A549 (cell line): ENCODE results near the gene EML2. TPM values are rescaled to one million over a fixed set of nuclear protein-coding genes. Genes with fewer than 3 reads are reported as not detected.

Experiments used
- ATAC-seq, 2 experiments: fragments of 200-7000 bp in 1 of 2; fragments of >200 bp in 1 of 2; cut with Nextera tagmentation in 1 of 2; cut with Tn5 transposase in 1 of 2; 3 replicates each; pipeline versions ENCODE4 v1.8.0 to v1.9.1; 2018 to 2020; ENCODE audit warnings: mild to moderate bottlenecking in 1 of 2, moderate library complexity in 1 of 2
- CTCF ChIA-PET: fragments of 300-600 bp; sonication (Branson Sonifier 250); formaldehyde crosslinking; extraction: SDS; loops from one replicate; lab custom pipeline; 2021; ENCODE audit warnings: antibody characterized with exemption, inconsistent platforms; lab: Yijun Ruan, JAX
- POLR2A ChIA-PET: fragments of 350-600 bp; formaldehyde crosslinking; extraction: SDS; loops from one replicate; lab custom pipeline; 2021; ENCODE audit warnings: antibody characterized with exemption, inconsistent platforms; lab: Yijun Ruan, JAX
- DNase-seq, 2 experiments: peaks; one replicate each; pipeline versions ENCODE4 v3.0.0 to v3.0.0-alpha.2; 2011 to 2016; ENCODE audit warnings: low read depth in 1 of 2, low spot score in 1 of 2
- FAIRE-seq: peaks from 2 replicates; lab custom pipeline; 2011; peaks lifted over from hg19 to GRCh38; lab: Jason Lieb, UNC
- H3K27ac ChIP-seq, 2 experiments: fragments of >200 bp; sonication (Bioruptor Twin); formaldehyde crosslinking; 3 replicates each; pipeline ENCODE4 v1.5.1; 2016 to 2017
- H3K4me1 ChIP-seq: fragments of >200 bp; sonication (Bioruptor Twin); formaldehyde crosslinking; 3 replicates; pipeline ENCODE4 v1.6.1; 2016
- H3K4me2 ChIP-seq: fragments of >200 bp; sonication (Bioruptor Twin); formaldehyde crosslinking; 3 replicates; pipeline ENCODE4 v1.6.1; 2016
- H3K4me3 ChIP-seq: fragments of >200 bp; sonication (Bioruptor Twin); formaldehyde crosslinking; 3 replicates; pipeline ENCODE4 v1.5.1; 2016
- H3K9me3 ChIP-seq: fragments of >200 bp; sonication (Bioruptor Twin); formaldehyde crosslinking; 3 replicates; pipeline ENCODE4 v1.6.1; 2016
- E2F6 ChIP-seq: IDR thresholded peaks from 2 replicates; pipeline ENCODE4 v1.6.1; 2012; ENCODE audit warnings: low read depth, borderline replicate concordance
- EHF ChIP-seq: fragments of 250-450 bp; sonication (Bioruptor Pico); IDR thresholded peaks from 2 replicates; pipeline ENCODE4 v1.5.0; 2020; ENCODE audit warnings: mild to moderate bottlenecking
- EHMT2 ChIP-seq: fragments of 200-600 bp; sonication (generic); IDR thresholded peaks from 2 replicates; pipeline ENCODE4 v1.6.1; 2016; ENCODE audit warnings: antibody characterized with exemption, low read depth, mild to moderate bottlenecking, moderate library complexity
- FOSB ChIP-seq: fragments of 250-450 bp; sonication (Bioruptor Pico); IDR thresholded peaks from 2 replicates; pipeline ENCODE4 v1.5.0; 2020; ENCODE audit warnings: mild to moderate bottlenecking, moderate library complexity
- FOSL2 ChIP-seq, 2 experiments: fragments of 450-650 bp in 1 of 2; fragments of >200 bp in 1 of 2; sonication (Bioruptor Twin) in 1 of 2; formaldehyde crosslinking; IDR thresholded peaks; 2 replicates each; pipeline versions ENCODE4 v1.5.0 to v1.6.1; 2016 to 2020; ENCODE audit warnings: mild to moderate bottlenecking in 1 of 2, moderate library complexity in 1 of 2
- GATA3 ChIP-seq: IDR thresholded peaks from 2 replicates; pipeline ENCODE4 v1.6.1; 2012; ENCODE audit warnings: borderline replicate concordance
- HMGXB4 ChIP-seq: fragments of 250-450 bp; sonication (Bioruptor Pico); IDR thresholded peaks from 2 replicates; pipeline ENCODE4 v1.5.0; 2021; ENCODE audit warnings: mild to moderate bottlenecking, moderate library complexity, borderline replicate concordance
- JUN ChIP-seq, 2 experiments: fragments of >200 bp; sonication (Bioruptor Twin); formaldehyde crosslinking; IDR thresholded peaks; 2 replicates in 1 of 2; 3 replicates in 1 of 2; pipeline ENCODE4 v1.6.1; 2016 to 2017
- KDM5A ChIP-seq: fragments of 200-600 bp; sonication (generic); IDR thresholded peaks from 2 replicates; pipeline ENCODE4 v1.6.1; 2016; ENCODE audit warnings: antibody characterized with exemption, mild to moderate bottlenecking
- MYC ChIP-seq: IDR thresholded peaks from 2 replicates; pipeline ENCODE4 v1.6.1; 2012; ENCODE audit warnings: mild to moderate bottlenecking, inconsistent platforms, low read length, improper control_type of control experiment, borderline replicate concordance
- NFE2L2 ChIP-seq: fragments of 150-350 bp; conservative IDR thresholded peaks from 2 replicates; pipeline ENCODE4 v1.6.1; 2014; ENCODE audit warnings: low read length
- NPAS2 ChIP-seq: fragments of 250-450 bp; sonication (Bioruptor Pico); IDR thresholded peaks from 2 replicates; pipeline ENCODE4 v1.8.0; 2022; ENCODE audit warnings: mild to moderate bottlenecking, moderate library complexity, borderline replicate concordance
- NR3C1 ChIP-seq: fragments of >200 bp; sonication (Bioruptor Twin); formaldehyde crosslinking; IDR thresholded peaks from 3 replicates; pipeline ENCODE4 v1.6.1; 2017
- RARB ChIP-seq: fragments of 250-450 bp; sonication (Bioruptor Pico); IDR thresholded peaks from 2 replicates; pipeline ENCODE4 v1.8.0; 2021; ENCODE audit warnings: mild to moderate bottlenecking, moderate library complexity
- USF2 ChIP-seq: fragments of 450-650 bp; IDR thresholded peaks from 2 replicates; pipeline ENCODE4 v1.6.1; 2014; ENCODE audit warnings: antibody characterized with exemption
- ZC3H11A ChIP-seq: fragments of 450-650 bp; IDR thresholded peaks from 2 replicates; pipeline ENCODE4 v1.6.1; 2014; ENCODE audit warnings: antibody characterized with exemption, mild to moderate bottlenecking
- WGBS: methylation state at CpG from one replicate; pipeline ENCODE4 v1.1.6; 2017; ENCODE audit errors: missing lambda C conversion rate; 5-methylcytosine and 5-hydroxymethylcytosine counted together
- polyA plus RNA-seq, 4 experiments: library from polyadenylated mRNA; depleted of rRNA in 3 of 4; stranded (reverse); fragments of >200 nt; fragmentation: RNase III in 1 of 4; extraction: RNeasy Plus Mini Kit Qiagen cat#74134 plus additional on column Dnase treatment in 1 of 4; gene quantifications; 2 replicates in 3 of 4; 3 replicates in 1 of 4; pipeline ENCODE4 v1.2.3, GENCODE V29; 2011 to 2017
- TF ChIP-seq, protein P1 (sequence below): fragments of >200 bp; sonication (Bioruptor Twin); formaldehyde crosslinking; IDR thresholded peaks from 3 replicates; pipeline ENCODE4 v1.6.1; 2016
- TF ChIP-seq, protein P2 (sequence below): IDR thresholded peaks from 2 replicates; pipeline ENCODE4 v1.6.1; 2012
- TF ChIP-seq, protein P3 (sequence below): fragments of >200 bp; sonication (Bioruptor Twin); formaldehyde crosslinking; IDR thresholded peaks from 2 replicates; pipeline ENCODE4 v1.6.1; 2016

The EML2 gene
- polyA plus RNA-seq, 2 of the 4 experiments (the other 2 are of a cell fraction) = 22.7 to 25.9 TPM

DNA sequence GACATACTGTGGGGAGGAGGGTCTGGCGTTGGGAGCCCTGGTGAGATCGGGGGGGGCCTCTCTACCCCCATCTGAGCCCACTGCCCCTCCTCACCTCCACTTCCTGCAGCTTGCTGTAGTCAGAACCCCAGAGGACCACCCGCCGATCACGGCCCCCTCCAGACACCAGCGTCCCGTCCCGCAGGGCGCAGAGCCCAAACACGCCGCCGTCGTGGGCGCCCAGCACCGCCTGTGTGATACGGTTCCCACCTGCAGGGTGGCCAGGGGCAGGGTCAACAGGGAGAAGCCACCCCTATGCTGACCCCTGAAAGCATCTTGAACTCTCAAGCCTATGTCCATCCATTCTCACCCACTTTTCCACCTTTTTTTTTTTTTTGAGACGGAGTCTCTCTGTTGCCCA lies 17.8 kb downstream of the EML2 start:
- ATAC-seq (no peak), FAIRE-seq (no peak)
- Histone ChIP-seq H3K27ac (no peak overlapping the region), H3K4me3 (no peak overlapping the region), H3K9me3 (no peaks in the 10 kb centered on the region)
- POLR2A ChIA-PET = no interaction called here
- TF ChIP-seq RARB (CRISPR knock-in tag) (no peak), GATA3 (no peak), EHF (CRISPR knock-in tag) (no peak), E2F6 (no peak), ZC3H11A (no peak), NR3C1 (no peak), NFE2L2 (no peak), HMGXB4 (CRISPR knock-in tag) (no peak), USF2 (no peak)
- TF ChIP-seq, protein P1, sequence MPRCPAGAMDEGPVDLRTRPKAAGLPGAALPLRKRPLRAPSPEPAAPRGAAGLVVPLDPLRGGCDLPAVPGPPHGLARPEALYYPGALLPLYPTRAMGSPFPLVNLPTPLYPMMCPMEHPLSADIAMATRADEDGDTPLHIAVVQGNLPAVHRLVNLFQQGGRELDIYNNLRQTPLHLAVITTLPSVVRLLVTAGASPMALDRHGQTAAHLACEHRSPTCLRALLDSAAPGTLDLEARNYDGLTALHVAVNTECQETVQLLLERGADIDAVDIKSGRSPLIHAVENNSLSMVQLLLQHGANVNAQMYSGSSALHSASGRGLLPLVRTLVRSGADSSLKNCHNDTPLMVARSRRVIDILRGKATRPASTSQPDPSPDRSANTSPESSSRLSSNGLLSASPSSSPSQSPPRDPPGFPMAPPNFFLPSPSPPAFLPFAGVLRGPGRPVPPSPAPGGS = no peak
- TF ChIP-seq, protein P2, sequence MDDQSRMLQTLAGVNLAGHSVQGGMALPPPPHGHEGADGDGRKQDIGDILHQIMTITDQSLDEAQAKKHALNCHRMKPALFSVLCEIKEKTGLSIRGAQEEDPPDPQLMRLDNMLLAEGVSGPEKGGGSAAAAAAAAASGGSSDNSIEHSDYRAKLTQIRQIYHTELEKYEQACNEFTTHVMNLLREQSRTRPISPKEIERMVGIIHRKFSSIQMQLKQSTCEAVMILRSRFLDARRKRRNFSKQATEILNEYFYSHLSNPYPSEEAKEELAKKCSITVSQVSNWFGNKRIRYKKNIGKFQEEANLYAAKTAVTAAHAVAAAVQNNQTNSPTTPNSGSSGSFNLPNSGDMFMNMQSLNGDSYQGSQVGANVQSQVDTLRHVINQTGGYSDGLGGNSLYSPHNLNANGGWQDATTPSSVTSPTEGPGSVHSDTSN = no peak
- TF ChIP-seq, all 56 proteins: peak for 0
- DNase-seq = no peak
- H3K4me1 ChIP-seq = peaks cover under 1% of the 10 kb centered on the region; the same call in 1 of the 3 replicates
- 94% methylated on average over 17 of the region's 17 CpGs for WGBS
- H3K4me2 ChIP-seq = no peak overlapping the region
- CTCF ChIA-PET = interaction anchor here (8.9 to 23.8 kb wide), 2 partner anchors 15 to 16 kb away, joined by 79 to 437 read pairs; partner anchors contain the start of gene EML2

GRCh38 chr19:45616704-45617017 lies 22.5 kb downstream of the EML2 start:
- peaks cover 30% of the 10 kb centered on the region for H3K4me1 ChIP-seq
- ChIA-PET POLR2A (interaction anchor here (1.5 to 1.8 kb wide), 2 partner anchors 14 to 22 kb away, joined by 4 to 6 read pairs; partner anchors contain the start of gene EML2), CTCF (interaction anchor here (0.6 to 23.8 kb wide), 7 partner anchors 10 to 138 kb away, joined by 3 to 437 read pairs (median 6); partner anchors contain the start of gene EML2)
- TF ChIP-seq FOSL2 (IDR thresholded peaks at IDR 0.05) (no peak), FOSL2 (CRISPR knock-in tag; IDR thresholded peaks at IDR 0.05) (no peak), EHMT2 (no peak), MYC (no peak), JUN (IDR thresholded peaks at IDR 0.05) (no peak), NPAS2 (CRISPR knock-in tag) (no peak), KDM5A (no peak), HMGXB4 (CRISPR knock-in tag) (no peak), FOSB (CRISPR knock-in tag) (no peak)
- TF ChIP-seq, protein P1 = no peak
- TF ChIP-seq, protein P2 = no peak
- TF ChIP-seq, protein P3, sequence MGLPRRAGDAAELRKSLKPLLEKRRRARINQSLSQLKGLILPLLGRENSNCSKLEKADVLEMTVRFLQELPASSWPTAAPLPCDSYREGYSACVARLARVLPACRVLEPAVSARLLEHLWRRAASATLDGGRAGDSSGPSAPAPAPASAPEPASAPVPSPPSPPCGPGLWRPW = no peak
- ATAC-seq (no peak), DNase-seq (no peak), FAIRE-seq (no peak)
- H3K4me3 ChIP-seq = no peak overlapping the region
- no peak overlapping the region for H3K4me2 ChIP-seq
- no peaks in the 10 kb centered on the region for H3K9me3 ChIP-seq
- peak overlapping the region in 1 of 2 experiments; percentile 73; a peak in 3 of 6 replicates for H3K27ac ChIP-seq
- WGBS = 94% methylated on average over 10 of the region's 10 CpGs
